Endometrial microvascular endothelial cells (primary cell): Measurements from ENCODE around the gene ABCF2. TPM values are rescaled to one million over a fixed set of nuclear protein-coding genes. Genes with fewer than 3 reads are reported as not detected.

Experiments used
- in situ Hi-C: cut with HindIII; loops from 2 replicates; pipeline ENCODE4 v1.10.0; 2017; ENCODE audit warnings: low sequenced_read_pairs, low pct_unique_long_range_greater_than_20kb; ENCODE audit errors: inconsistent ontology term
- total RNA-seq: library from RNA; depleted of rRNA; stranded (reverse); fragments of >200 nt; gene quantifications from one replicate; pipeline ENCODE4 v1.2.3, GENCODE V29; 2015; ENCODE audit errors: inconsistent ontology term

Gene ABCF2
- 89.1 TPM for total RNA-seq

- in situ Hi-C loops: no loop called here
Observed at GRCh38 chr7:151226875-151227782, at the start of gene ABCF2. Gene ABCF2 (minus strand): TSS chr7:151227205. CDS start chr7:151226458, 747 bp downstream.

GRCh38 chr7:151275813-151276577, 49.0 kb upstream of the ABCF2 start:
- in situ Hi-C loops: no loop called here

GRCh38 chr7:151274936-151275812, 48.2 kb upstream of the ABCF2 start:
- in situ Hi-C loops: no loop called here

- in situ Hi-C loops: no loop called here
Observed at GRCh38 chr7:151274396-151274795, 47.4 kb upstream of the ABCF2 start.

- in situ Hi-C loops: no loop called here
Observed at GRCh38 chr7:151273651-151274390, 46.8 kb upstream of the ABCF2 start.

GRCh38 chr7:151272877-151273276, 45.9 kb upstream of the ABCF2 start:
- in situ Hi-C loops: no loop called here

- in situ Hi-C loops: no loop called here
Observed at GRCh38 chr7:151272405-151272804, 45.4 kb upstream of the ABCF2 start.

GRCh38 chr7:151271699-151272355, 44.8 kb upstream of the ABCF2 start:
- in situ Hi-C loops: no loop called here

- in situ Hi-C loops: no loop called here
Observed at GRCh38 chr7:151269511-151269910, 42.5 kb upstream of the ABCF2 start.

- in situ Hi-C loops: no loop called here
Observed at GRCh38 chr7:151265351-151265931, 38.4 kb upstream of the ABCF2 start.

GRCh38 chr7:151264615-151265014, 37.6 kb upstream of the ABCF2 start:
- in situ Hi-C loops: no loop called here

GRCh38 chr7:151261529-151261928, 34.5 kb upstream of the ABCF2 start:
- in situ Hi-C loops: no loop called here

GRCh38 chr7:151260883-151261282, 33.9 kb upstream of the ABCF2 start:
- in situ Hi-C loops: no loop called here

- in situ Hi-C loops: no loop called here
Observed at GRCh38 chr7:151260471-151260870, 33.5 kb upstream of the ABCF2 start.

- in situ Hi-C loops: no loop called here
Observed at GRCh38 chr7:151257990-151258389, 31.0 kb upstream of the ABCF2 start.

- in situ Hi-C loops: no loop called here
Observed at GRCh38 chr7:151256410-151257045, 29.5 kb upstream of the ABCF2 start.

GRCh38 chr7:151255390-151255789, 28.4 kb upstream of the ABCF2 start:
- in situ Hi-C loops: no loop called here
